GM23338 (cell line): Measurements from ENCODE around the gene R3HCC1L. TPM values are rescaled to one million over a fixed set of nuclear protein-coding genes. Genes with fewer than 3 reads are reported as not detected.

ENCODE experiments used
- ATAC-seq: fragments of 200-7000 bp; cut with Tn5 transposase; 3 replicates; pipeline ENCODE4 v1.9.1; 2020
- DNase-seq: peaks from one replicate; pipeline ENCODE4 v3.0.0-alpha.2; 2015; ENCODE audit warnings: low spot score
- H2AFZ ChIP-seq: fragments of 200-600 bp; sonication (generic); 2 replicates; pipeline ENCODE4 v1.8.0; 2016; ENCODE audit warnings: antibody characterized with exemption, mild to moderate bottlenecking, moderate library complexity
- H3F3A ChIP-seq: fragments of 200-600 bp; sonication (generic); replicated peaks from 2 replicates; pipeline ENCODE4 v1.8.0; 2017; ENCODE audit warnings: antibody characterized with exemption, mixed run types, low read depth
- H3K27ac ChIP-seq: fragments of 200-600 bp; sonication (generic); 2 replicates; pipeline ENCODE4 v1.6.1; 2016; ENCODE audit warnings: low read depth
- H3K27me3 ChIP-seq: fragments of 200-600 bp; sonication (generic); 2 replicates; pipeline ENCODE4 v1.8.0; 2016; ENCODE audit warnings: mild to moderate bottlenecking, mixed run types, moderate library complexity; ENCODE audit not compliant: insufficient read depth
- H3K36me3 ChIP-seq: fragments of 200-600 bp; sonication (generic); 2 replicates; pipeline ENCODE4 v1.8.0; 2016; ENCODE audit warnings: mild to moderate bottlenecking; ENCODE audit not compliant: insufficient read depth
- H3K4me1 ChIP-seq: fragments of 200-600 bp; sonication (generic); 2 replicates; pipeline ENCODE4 v1.8.0; 2016; ENCODE audit warnings: mild to moderate bottlenecking, moderate library complexity; ENCODE audit not compliant: insufficient read depth
- H3K4me2 ChIP-seq: fragments of 200-600 bp; sonication (generic); 2 replicates; pipeline ENCODE4 v1.7.1; 2017; ENCODE audit warnings: mixed run types
- H3K4me3 ChIP-seq: fragments of 200-600 bp; sonication (generic); 2 replicates; pipeline ENCODE4 v1.6.1; 2016; ENCODE audit warnings: mixed run types
- H3K79me2 ChIP-seq: fragments of 200-600 bp; sonication (generic); replicated peaks from 2 replicates; pipeline ENCODE4 v1.8.0; 2017; ENCODE audit warnings: mild to moderate bottlenecking; ENCODE audit not compliant: insufficient read depth
- H3K9me2 ChIP-seq: fragments of 200-600 bp; sonication (generic); 2 replicates; pipeline ENCODE4 v1.8.0; 2017; ENCODE audit not compliant: insufficient read depth
- H4K20me1 ChIP-seq: fragments of 200-600 bp; sonication (generic); replicated peaks from 2 replicates; pipeline ENCODE4 v1.8.0; 2017; ENCODE audit warnings: mild to moderate bottlenecking; ENCODE audit not compliant: insufficient read depth
- H3K27ac Mint-ChIP-seq: 2 replicates; pipeline ENCODE4 v1.8.0; 2020; ENCODE audit warnings: inconsistent platforms, mild to moderate bottlenecking, moderate library complexity, mixed read lengths
- H3K27me3 Mint-ChIP-seq: 3 replicates; pipeline ENCODE4 v1.8.0; 2022; ENCODE audit warnings: low read depth, mild to moderate bottlenecking, moderate library complexity, mixed read lengths, inconsistent platforms; ENCODE audit not compliant: insufficient read depth, poor library complexity
- H3K36me3 Mint-ChIP-seq: 3 replicates; pipeline ENCODE4 v1.8.0; 2021; ENCODE audit warnings: low read depth, mild to moderate bottlenecking, inconsistent platforms, moderate library complexity, mixed read lengths
- H3K4me1 Mint-ChIP-seq: 3 replicates; pipeline ENCODE4 v1.8.0; 2020; ENCODE audit warnings: mild to moderate bottlenecking, inconsistent platforms, mixed read lengths
- H3K4me3 Mint-ChIP-seq: 3 replicates; pipeline ENCODE4 v1.8.0; 2021; ENCODE audit warnings: moderate library complexity, mild to moderate bottlenecking, inconsistent platforms, mixed read lengths
- H3K9me3 Mint-ChIP-seq: 3 replicates; pipeline ENCODE4 v1.8.0; 2020; ENCODE audit warnings: moderate library complexity, mild to moderate bottlenecking, inconsistent platforms, mixed read lengths
- EZH2phosphoT487 ChIP-seq: fragments of 200-600 bp; sonication (generic); IDR thresholded peaks from one replicate; pipeline ENCODE4 v1.8.1; 2018; ENCODE audit warnings: antibody characterized with exemption; ENCODE audit not compliant: unreplicated experiment
- JUNB ChIP-seq: IDR thresholded peaks from one replicate; pipeline ENCODE4 v1.6.1; 2016; ENCODE audit warnings: antibody characterized with exemption; ENCODE audit not compliant: unreplicated experiment
- NANOG ChIP-seq: IDR thresholded peaks from 2 replicates; pipeline ENCODE4 v1.6.1; 2016; ENCODE audit warnings: antibody characterized with exemption, borderline replicate concordance
- POLR2AphosphoS5 ChIP-seq: IDR thresholded peaks from 2 replicates; pipeline ENCODE4 v1.6.1; 2016; ENCODE audit warnings: antibody characterized with exemption, low read depth
- STAT1 ChIP-seq: IDR thresholded peaks from one replicate; pipeline ENCODE4 v1.6.1; 2016; ENCODE audit warnings: antibody characterized with exemption; ENCODE audit not compliant: unreplicated experiment
- ZNF114 ChIP-seq: fragments of 250-450 bp; sonication (Bioruptor Pico); IDR thresholded peaks from 2 replicates; pipeline ENCODE4 v1.5.0; 2020; ENCODE audit warnings: mild to moderate bottlenecking, moderate library complexity
- ZNF331 ChIP-seq: fragments of 250-450 bp; sonication (Bioruptor Pico); IDR thresholded peaks from 2 replicates; pipeline ENCODE4 v1.5.0; 2020; ENCODE audit warnings: low read depth, mild to moderate bottlenecking, moderate library complexity
- polyA plus RNA-seq: library from polyadenylated mRNA; unstranded; fragments of >200 nt; fragmentation: Nextera tagmentation; extraction: Ambion mirVana; gene quantifications from 2 replicates; pipeline ENCODE4 v1.2.1, GENCODE V29; 2016
- total RNA-seq: library from RNA; depleted of rRNA; stranded (reverse); fragments of >200 nt; shearing (Covaris generic); gene quantifications from 2 replicates; pipeline ENCODE4 v1.2.3, GENCODE V29; 2014
- TF ChIP-seq, protein P1 (sequence below): IDR thresholded peaks from one replicate; pipeline ENCODE4 v1.6.1; 2018; ENCODE audit warnings: antibody characterized with exemption; ENCODE audit not compliant: unreplicated experiment
- TF ChIP-seq, protein P2 (sequence below), 2 experiments: fragments of 200-600 bp in 1 of 2; sonication (generic) in 1 of 2; conservative IDR thresholded peaks; 2 replicates each; pipeline versions ENCODE4 v1.5.1 to v1.6.1; 2016 to 2017; ENCODE audit warnings: antibody characterized with exemption in 2 of 2, low read depth in 2 of 2, mild to moderate bottlenecking in 2 of 2, moderate library complexity in 1 of 2
- TF ChIP-seq, protein P3 (sequence below): fragments of 250-450 bp; sonication (Bioruptor Pico); IDR thresholded peaks from 2 replicates; pipeline ENCODE4 v1.5.0; 2020; ENCODE audit warnings: mild to moderate bottlenecking, moderate library complexity

Gene R3HCC1L
- total and polyA plus RNA-seq, 2 experiments from 2014 or later = 9.3 to 15.8 TPM

DNA sequence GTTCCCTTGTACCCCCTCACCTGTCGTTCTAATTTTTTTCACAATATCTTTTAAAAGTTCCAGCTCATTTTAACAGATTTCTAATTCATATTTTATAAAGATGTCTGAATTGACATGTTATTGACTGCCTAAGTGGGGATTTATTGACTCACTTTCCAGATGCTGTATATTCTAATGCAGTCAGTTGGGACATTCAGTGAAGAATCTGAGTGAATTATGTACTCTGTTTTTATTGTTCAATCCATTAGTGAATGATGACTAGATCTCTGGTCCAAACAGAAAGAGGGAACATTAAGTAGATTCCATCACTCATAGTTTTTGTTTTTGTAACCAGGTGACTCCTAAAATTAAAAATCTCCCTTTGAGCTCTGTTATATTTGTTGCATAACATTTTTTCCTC lies 79.3 kb downstream of the R3HCC1L start:
- Histone ChIP-seq H3K36me3 (no peaks in the 10 kb centered on the region), H3K4me1 (no peaks in the 10 kb centered on the region), H3K4me3 (no peak overlapping the region), H3K9me2 (no peaks in the 10 kb centered on the region), H3K79me2 (peaks cover 32% of the 10 kb centered on the region), H3K4me2 (no peak overlapping the region), H3K27ac (no peak overlapping the region), H3K27me3 (no peaks in the 10 kb centered on the region), H2AFZ (no peak overlapping the region), H4K20me1 (peaks cover 9% of the 10 kb centered on the region; the same call in 1 of the 2 replicates), H3F3A (no peaks in the 10 kb centered on the region)
- H3K36me3 Mint-ChIP-seq = peaks cover 9% of the 10 kb centered on the region; the same call in 1 of the 3 replicates
- ATAC-seq = no peak
- no peaks in the 10 kb centered on the region for H3K27me3 Mint-ChIP-seq
- H3K4me1 Mint-ChIP-seq = no peaks in the 10 kb centered on the region
- DNase-seq = no peak
- no peak overlapping the region for H3K4me3 Mint-ChIP-seq
- no peaks in the 10 kb centered on the region for H3K9me3 Mint-ChIP-seq
- no peak overlapping the region for H3K27ac Mint-ChIP-seq
- no peak for TF ChIP-seq NANOG

DNA sequence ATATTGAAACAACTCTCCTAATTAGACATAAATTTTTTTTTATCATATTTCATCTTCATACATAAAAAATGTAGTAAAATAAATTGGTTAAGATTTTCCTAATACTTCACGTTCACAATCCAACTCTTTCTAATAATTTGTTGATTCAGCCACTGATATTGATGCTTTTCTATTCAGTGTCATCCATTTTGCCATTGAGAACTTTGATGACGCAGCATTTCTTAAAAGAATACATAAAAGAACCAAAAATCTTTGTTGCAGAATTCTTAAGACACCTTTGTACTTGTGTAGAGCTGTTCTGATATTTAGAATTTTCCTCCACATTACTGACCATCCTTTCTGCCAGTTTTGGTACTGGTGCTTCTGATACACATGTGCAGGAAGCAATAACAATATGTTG lies 80.9 kb downstream of the R3HCC1L start:
- peak overlapping the region; percentile 64 for H3K27ac Mint-ChIP-seq
- TF ChIP-seq, protein P1, sequence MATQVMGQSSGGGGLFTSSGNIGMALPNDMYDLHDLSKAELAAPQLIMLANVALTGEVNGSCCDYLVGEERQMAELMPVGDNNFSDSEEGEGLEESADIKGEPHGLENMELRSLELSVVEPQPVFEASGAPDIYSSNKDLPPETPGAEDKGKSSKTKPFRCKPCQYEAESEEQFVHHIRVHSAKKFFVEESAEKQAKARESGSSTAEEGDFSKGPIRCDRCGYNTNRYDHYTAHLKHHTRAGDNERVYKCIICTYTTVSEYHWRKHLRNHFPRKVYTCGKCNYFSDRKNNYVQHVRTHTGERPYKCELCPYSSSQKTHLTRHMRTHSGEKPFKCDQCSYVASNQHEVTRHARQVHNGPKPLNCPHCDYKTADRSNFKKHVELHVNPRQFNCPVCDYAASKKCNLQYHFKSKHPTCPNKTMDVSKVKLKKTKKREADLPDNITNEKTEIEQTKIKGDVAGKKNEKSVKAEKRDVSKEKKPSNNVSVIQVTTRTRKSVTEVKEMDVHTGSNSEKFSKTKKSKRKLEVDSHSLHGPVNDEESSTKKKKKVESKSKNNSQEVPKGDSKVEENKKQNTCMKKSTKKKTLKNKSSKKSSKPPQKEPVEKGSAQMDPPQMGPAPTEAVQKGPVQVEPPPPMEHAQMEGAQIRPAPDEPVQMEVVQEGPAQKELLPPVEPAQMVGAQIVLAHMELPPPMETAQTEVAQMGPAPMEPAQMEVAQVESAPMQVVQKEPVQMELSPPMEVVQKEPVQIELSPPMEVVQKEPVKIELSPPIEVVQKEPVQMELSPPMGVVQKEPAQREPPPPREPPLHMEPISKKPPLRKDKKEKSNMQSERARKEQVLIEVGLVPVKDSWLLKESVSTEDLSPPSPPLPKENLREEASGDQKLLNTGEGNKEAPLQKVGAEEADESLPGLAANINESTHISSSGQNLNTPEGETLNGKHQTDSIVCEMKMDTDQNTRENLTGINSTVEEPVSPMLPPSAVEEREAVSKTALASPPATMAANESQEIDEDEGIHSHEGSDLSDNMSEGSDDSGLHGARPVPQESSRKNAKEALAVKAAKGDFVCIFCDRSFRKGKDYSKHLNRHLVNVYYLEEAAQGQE = no peak
- TF ChIP-seq, protein P2, sequence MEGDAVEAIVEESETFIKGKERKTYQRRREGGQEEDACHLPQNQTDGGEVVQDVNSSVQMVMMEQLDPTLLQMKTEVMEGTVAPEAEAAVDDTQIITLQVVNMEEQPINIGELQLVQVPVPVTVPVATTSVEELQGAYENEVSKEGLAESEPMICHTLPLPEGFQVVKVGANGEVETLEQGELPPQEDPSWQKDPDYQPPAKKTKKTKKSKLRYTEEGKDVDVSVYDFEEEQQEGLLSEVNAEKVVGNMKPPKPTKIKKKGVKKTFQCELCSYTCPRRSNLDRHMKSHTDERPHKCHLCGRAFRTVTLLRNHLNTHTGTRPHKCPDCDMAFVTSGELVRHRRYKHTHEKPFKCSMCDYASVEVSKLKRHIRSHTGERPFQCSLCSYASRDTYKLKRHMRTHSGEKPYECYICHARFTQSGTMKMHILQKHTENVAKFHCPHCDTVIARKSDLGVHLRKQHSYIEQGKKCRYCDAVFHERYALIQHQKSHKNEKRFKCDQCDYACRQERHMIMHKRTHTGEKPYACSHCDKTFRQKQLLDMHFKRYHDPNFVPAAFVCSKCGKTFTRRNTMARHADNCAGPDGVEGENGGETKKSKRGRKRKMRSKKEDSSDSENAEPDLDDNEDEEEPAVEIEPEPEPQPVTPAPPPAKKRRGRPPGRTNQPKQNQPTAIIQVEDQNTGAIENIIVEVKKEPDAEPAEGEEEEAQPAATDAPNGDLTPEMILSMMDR (conservative IDR thresholded peaks at IDR 0.05; ENCODE audit: low read depth in 2 of 2) = no peak
- TF ChIP-seq ZNF114 (no peak), EZH2phosphoT487 (no peak), STAT1 (no peak), JUNB (no peak), ZNF331 (CRISPR knock-in tag) (no peak), POLR2AphosphoS5 (no peak)
- TF ChIP-seq, protein P3, sequence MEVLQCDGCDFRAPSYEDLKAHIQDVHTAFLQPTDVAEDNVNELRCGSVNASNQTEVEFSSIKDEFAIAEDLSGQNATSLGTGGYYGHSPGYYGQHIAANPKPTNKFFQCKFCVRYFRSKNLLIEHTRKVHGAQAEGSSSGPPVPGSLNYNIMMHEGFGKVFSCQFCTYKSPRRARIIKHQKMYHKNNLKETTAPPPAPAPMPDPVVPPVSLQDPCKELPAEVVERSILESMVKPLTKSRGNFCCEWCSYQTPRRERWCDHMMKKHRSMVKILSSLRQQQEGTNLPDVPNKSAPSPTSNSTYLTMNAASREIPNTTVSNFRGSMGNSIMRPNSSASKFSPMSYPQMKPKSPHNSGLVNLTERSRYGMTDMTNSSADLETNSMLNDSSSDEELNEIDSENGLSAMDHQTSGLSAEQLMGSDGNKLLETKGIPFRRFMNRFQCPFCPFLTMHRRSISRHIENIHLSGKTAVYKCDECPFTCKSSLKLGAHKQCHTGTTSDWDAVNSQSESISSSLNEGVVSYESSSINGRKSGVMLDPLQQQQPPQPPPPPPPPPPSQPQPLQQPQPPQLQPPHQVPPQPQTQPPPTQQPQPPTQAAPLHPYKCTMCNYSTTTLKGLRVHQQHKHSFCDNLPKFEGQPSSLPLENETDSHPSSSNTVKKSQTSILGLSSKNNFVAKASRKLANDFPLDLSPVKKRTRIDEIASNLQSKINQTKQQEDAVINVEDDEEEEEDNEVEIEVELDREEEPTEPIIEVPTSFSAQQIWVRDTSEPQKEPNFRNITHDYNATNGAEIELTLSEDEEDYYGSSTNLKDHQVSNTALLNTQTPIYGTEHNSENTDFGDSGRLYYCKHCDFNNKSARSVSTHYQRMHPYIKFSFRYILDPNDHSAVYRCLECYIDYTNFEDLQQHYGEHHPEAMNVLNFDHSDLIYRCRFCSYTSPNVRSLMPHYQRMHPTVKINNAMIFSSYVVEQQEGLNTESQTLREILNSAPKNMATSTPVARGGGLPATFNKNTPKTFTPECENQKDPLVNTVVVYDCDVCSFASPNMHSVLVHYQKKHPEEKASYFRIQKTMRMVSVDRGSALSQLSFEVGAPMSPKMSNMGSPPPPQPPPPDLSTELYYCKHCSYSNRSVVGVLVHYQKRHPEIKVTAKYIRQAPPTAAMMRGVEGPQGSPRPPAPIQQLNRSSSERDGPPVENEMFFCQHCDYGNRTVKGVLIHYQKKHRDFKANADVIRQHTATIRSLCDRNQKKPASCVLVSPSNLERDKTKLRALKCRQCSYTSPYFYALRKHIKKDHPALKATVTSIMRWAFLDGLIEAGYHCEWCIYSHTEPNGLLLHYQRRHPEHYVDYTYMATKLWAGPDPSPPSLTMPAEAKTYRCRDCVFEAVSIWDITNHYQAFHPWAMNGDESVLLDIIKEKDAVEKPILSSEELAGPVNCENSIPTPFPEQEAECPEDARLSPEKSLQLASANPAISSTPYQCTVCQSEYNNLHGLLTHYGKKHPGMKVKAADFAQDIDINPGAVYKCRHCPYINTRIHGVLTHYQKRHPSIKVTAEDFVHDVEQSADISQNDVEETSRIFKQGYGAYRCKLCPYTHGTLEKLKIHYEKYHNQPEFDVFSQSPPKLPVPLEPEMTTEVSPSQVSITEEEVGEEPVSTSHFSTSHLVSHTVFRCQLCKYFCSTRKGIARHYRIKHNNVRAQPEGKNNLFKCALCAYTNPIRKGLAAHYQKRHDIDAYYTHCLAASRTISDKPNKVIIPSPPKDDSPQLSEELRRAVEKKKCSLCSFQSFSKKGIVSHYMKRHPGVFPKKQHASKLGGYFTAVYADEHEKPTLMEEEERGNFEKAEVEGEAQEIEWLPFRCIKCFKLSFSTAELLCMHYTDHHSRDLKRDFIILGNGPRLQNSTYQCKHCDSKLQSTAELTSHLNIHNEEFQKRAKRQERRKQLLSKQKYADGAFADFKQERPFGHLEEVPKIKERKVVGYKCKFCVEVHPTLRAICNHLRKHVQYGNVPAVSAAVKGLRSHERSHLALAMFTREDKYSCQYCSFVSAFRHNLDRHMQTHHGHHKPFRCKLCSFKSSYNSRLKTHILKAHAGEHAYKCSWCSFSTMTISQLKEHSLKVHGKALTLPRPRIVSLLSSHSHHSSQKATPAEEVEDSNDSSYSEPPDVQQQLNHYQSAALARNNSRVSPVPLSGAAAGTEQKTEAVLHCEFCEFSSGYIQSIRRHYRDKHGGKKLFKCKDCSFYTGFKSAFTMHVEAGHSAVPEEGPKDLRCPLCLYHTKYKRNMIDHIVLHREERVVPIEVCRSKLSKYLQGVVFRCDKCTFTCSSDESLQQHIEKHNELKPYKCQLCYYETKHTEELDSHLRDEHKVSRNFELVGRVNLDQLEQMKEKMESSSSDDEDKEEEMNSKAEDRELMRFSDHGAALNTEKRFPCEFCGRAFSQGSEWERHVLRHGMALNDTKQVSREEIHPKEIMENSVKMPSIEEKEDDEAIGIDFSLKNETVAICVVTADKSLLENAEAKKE (CRISPR knock-in tag) = no peak

More for the DNA sequence above, 80.9 kb downstream of the R3HCC1L start:
- no peak overlapping the region for H3K4me2 ChIP-seq
- Mint-ChIP-seq H3K27me3 (no peaks in the 10 kb centered on the region), H3K36me3 (peaks cover 7% of the 10 kb centered on the region; the same call in 1 of the 3 replicates), H3K4me3 (no peak overlapping the region), H3K4me1 (no peaks in the 10 kb centered on the region), H3K9me3 (peaks cover 4% of the 10 kb centered on the region; the same call in 2 of the 3 replicates)
- ATAC-seq = no peak
- H3K27ac ChIP-seq = no peak overlapping the region
- peaks cover 48% of the 10 kb centered on the region for H3K79me2 ChIP-seq
- no peaks in the 10 kb centered on the region for H3K9me2 ChIP-seq
- no peaks in the 10 kb centered on the region for H3K27me3 ChIP-seq
- H3K4me3 ChIP-seq = no peak overlapping the region
- H3K4me1 ChIP-seq = no peaks in the 10 kb centered on the region
- H2AFZ ChIP-seq = no peak overlapping the region
- H4K20me1 ChIP-seq = peaks cover 9% of the 10 kb centered on the region; the same call in 1 of the 2 replicates
- DNase-seq = no peak
- no peaks in the 10 kb centered on the region for H3F3A ChIP-seq
- no peaks in the 10 kb centered on the region for H3K36me3 ChIP-seq
